HL-60 (cell line): ENCODE measurements around the gene PSG11.
"Not testable (repeated sequence)": the region's sequence is repeated elsewhere in the genome, so short reads cannot be mapped to it uniquely, and the experiment has no call there.

Source experiments
- CTCF ChIP-seq: IDR thresholded peaks from one replicate; pipeline ENCODE4 v1.5.1; 2011; ENCODE audit warnings: low read length, control low read depth, inconsistent platforms; ENCODE audit not compliant: insufficient read depth
- GABPA ChIP-seq: IDR thresholded peaks from 2 replicates; pipeline ENCODE4 v1.6.1; 2012; ENCODE audit warnings: low read depth

GRCh38 chr19:42971451-42971850, 54.8 kb downstream of the PSG11 start:
- TF ChIP-seq CTCF, GABPA: not testable (repeated sequence)
